ENCODE measurements around the gene F11R. TPM values are rescaled to one million over a fixed set of nuclear protein-coding genes. Genes with fewer than 3 reads are reported as not detected.

F11R gene
- total RNA-seq, 4 donors from 2014 or later, result 22.6 to 45.3 (median 26.6) TPM

GRCh38 chr1:160973491-160973890, 47.5 kb downstream of the F11R start:
- Histone ChIP-seq H3K27ac (no peak overlapping the region), H3K36me3 (no peaks in the 10 kb centered on the region), H3K4me1 (no peaks in the 10 kb centered on the region), H3K27me3 (no peaks in the 10 kb centered on the region), H3K9me3 (no peaks in the 10 kb centered on the region), H3K4me3 (no peak overlapping the region)
- no peak for DNase-seq
- TF ChIP-seq POLR2A (IDR thresholded peaks at IDR 0.05), result no peak
- TF ChIP-seq CTCF (IDR thresholded peaks at IDR 0.05), result no peak
- intact Hi-C loops (cut with DNase I; ENCODE audit: low total_unique reads), result no loop called here

DNA sequence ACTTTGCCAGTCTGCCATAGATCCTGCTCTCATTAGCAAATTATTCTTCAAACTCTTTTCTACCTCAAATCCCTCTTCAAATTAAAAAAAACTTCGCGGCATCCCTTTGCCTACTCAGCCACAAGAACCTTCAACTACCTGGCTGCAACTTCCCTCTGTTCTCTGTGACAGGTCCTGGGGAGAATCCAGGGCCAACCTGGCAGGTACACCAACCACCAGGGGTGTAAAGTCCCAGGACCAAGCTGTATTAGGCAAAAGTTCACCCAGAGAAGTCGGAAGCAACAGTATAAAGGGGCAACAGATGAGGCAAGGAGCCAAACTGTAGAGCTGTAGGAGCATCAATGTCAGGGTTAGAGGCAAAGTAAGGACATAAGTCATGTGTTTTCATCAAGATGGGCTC, 48.0 kb downstream of the F11R start:
- Histone ChIP-seq H3K27ac (no peak overlapping the region), H3K36me3 (no peaks in the 10 kb centered on the region), H3K9me3 (no peaks in the 10 kb centered on the region), H3K27me3 (no peaks in the 10 kb centered on the region), H3K4me1 (no peaks in the 10 kb centered on the region), H3K4me3 (no peak overlapping the region)
- intact Hi-C loops (cut with DNase I; ENCODE audit: low total_unique reads), result no loop called here
- no peak for DNase-seq
- no peak for TF ChIP-seq POLR2A (IDR thresholded peaks at IDR 0.05)
- TF ChIP-seq CTCF (IDR thresholded peaks at IDR 0.05), result no peak

DNA sequence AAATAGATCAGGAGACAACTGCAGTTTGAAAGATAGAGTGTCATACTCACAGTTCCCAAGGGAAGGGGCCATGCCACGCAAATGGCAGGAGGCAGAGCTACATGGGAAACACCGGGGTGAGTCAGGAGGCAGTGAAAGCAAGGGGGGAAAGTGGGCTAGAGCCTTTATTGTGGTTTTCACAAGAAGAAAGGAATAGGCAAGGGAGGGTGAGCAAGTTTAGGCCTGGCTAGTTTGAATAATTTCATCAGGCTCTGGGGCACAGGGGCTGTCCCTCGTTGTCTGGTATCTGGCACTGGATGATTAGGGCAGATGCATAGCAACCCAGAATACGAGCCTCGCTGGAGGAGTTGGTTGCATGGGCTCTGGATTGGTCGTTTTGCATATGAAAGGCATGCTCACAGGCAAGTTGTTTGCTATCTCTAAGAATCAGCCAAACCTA, 49.3 kb downstream of the F11R start:
- H3K36me3 ChIP-seq, result no peaks in the 10 kb centered on the region

GRCh38 chr1:160963521-160963920, 57.4 kb downstream of the F11R start:
- DNase-seq, result no peak
- Histone ChIP-seq H3K36me3 (no peaks in the 10 kb centered on the region), H3K4me3 (no peak overlapping the region), H3K27ac (no peak overlapping the region), H3K4me1 (no peaks in the 10 kb centered on the region), H3K27me3 (no peaks in the 10 kb centered on the region), H3K9me3 (no peaks in the 10 kb centered on the region)
- intact Hi-C loops (cut with DNase I; ENCODE audit: low total_unique reads), result no loop called here
- TF ChIP-seq POLR2A (IDR thresholded peaks at IDR 0.05), result no peak
- TF ChIP-seq CTCF (IDR thresholded peaks at IDR 0.05), result no peak

More for the DNA sequence above, 49.3 kb downstream of the F11R start:
- TF ChIP-seq CTCF (IDR thresholded peaks at IDR 0.05) (no peak), POLR2A (IDR thresholded peaks at IDR 0.05) (no peak)
- Histone ChIP-seq H3K9me3 (no peaks in the 10 kb centered on the region), H3K27ac (no peak overlapping the region), H3K27me3 (no peaks in the 10 kb centered on the region), H3K4me3 (no peak overlapping the region), H3K4me1 (no peaks in the 10 kb centered on the region)
- intact Hi-C loops (cut with DNase I; ENCODE audit: low total_unique reads), result no loop called here
- no peak for DNase-seq

GRCh38 chr1:160961419-160961818, 59.5 kb downstream of the F11R start:
- Histone ChIP-seq H3K4me1 (no peaks in the 10 kb centered on the region), H3K4me3 (no peak overlapping the region), H3K36me3 (no peaks in the 10 kb centered on the region), H3K27me3 (no peaks in the 10 kb centered on the region), H3K27ac (no peak overlapping the region), H3K9me3 (no peaks in the 10 kb centered on the region)
- DNase-seq, result no peak
- TF ChIP-seq CTCF (IDR thresholded peaks at IDR 0.05) (no peak), POLR2A (IDR thresholded peaks at IDR 0.05) (no peak)
- intact Hi-C loops (cut with DNase I; ENCODE audit: low total_unique reads), result no loop called here

Data from uterus (tissue), 4 donors.